Endometrial microvascular endothelial cells (primary cell): ENCODE measurements around the gene SLC41A1. TPM values are rescaled to one million over a fixed set of nuclear protein-coding genes. Genes with fewer than 3 reads are reported as not detected.

Experiments used
- in situ Hi-C: cut with HindIII; loops from 2 replicates; pipeline ENCODE4 v1.10.0; 2017; ENCODE audit warnings: low sequenced_read_pairs, low pct_unique_long_range_greater_than_20kb; ENCODE audit errors: inconsistent ontology term
- total RNA-seq: library from RNA; depleted of rRNA; stranded (reverse); fragments of >200 nt; gene quantifications from one replicate; pipeline ENCODE4 v1.2.3, GENCODE V29; 2015; ENCODE audit errors: inconsistent ontology term

The SLC41A1 gene
- total RNA-seq, 1 donor from 2014 or later = 17.1 TPM

DNA sequence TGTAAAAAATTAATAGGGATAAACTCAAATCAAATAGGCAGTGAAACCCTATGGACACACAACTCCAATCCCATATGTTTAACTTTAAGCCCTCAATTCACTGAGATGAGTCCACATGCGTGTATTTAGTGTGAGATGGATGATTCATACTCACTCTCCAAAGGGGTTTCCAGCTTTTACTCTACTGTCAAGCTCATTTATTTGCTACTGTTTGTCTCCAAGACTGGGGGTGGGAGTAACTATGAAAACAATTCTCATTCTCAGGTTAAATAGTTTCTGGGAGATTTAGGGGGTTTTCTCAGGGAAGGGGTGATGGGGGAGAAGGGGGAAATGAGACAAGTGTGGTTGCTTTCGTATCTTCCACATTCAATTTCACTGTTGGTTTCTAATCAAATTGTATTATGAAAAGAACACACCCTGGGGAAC lies 40.4 kb downstream of the SLC41A1 start:
- in situ Hi-C loops = no loop called here

DNA sequence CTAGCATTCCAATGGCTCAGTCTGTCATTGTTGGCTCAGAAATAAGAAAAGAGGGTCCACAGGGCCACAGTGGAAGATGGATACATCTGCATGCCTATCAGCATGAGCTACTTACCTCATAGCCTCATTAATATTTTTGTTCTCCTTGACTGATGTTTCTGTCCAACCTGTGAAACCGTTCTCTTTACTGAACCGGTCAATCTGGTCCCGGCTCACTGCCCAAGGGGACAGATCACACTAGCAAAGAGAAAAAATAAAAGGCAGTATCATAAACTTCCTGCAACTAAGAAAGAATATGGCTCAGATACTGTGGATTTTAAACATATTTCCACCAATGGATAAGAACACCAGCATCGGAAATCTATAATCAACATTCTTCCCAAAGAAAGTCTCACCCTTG lies 42.4 kb downstream of the SLC41A1 start:
- in situ Hi-C loops = no loop called here

DNA sequence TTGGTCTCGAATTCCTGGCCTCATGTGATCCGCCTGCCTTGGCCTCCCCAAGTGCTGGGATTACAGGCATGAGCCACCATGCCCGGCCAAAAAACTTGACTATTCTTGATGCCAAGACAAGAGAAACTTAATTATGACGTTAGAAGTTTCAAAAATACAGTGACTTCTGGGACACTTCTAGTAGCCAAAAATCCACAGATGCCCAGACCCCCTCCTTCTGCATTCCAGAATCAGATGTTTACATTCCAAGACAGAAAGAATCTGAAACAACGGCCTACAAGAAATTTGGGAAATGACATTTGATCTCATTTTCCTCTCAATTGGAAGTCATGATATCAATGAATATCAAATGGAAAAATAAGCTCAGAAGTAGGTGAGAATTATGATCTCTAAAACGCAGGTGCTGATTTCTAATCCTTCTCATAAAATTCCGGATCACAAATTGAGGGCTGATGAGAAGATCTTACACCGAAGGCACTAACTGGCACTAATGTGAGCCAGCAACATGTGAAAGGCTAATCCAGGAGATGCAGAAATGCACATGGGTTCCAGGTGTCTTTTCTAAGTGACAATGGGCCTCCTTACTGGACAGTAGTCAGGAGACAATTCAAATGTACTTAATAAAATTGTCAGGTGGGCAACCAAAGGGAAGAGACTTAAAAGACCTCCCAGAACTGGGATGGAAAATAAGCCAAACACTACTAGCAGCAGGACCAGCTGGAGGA lies 43.2 kb downstream of the SLC41A1 start:
- in situ Hi-C loops = no loop called here

DNA sequence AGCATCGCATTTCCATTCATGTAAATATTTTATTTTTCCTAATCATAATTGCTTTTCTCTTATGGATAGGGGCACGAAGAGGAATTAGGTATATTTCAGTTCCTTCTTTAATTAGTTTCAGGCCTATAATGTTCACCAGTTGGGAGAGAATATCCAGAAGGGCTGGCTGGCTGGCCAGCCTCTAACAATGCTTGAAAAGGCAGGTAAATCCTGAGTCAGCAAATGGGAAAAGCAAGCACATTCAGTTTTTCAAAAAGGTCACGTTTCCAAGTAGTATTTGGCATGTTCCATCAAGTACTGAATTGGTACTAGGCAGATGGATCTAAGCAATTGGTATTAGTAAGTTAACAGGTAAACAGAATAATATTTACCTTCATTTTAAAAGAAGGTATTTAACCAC lies 45.8 kb downstream of the SLC41A1 start:
- in situ Hi-C loops = no loop called here

DNA sequence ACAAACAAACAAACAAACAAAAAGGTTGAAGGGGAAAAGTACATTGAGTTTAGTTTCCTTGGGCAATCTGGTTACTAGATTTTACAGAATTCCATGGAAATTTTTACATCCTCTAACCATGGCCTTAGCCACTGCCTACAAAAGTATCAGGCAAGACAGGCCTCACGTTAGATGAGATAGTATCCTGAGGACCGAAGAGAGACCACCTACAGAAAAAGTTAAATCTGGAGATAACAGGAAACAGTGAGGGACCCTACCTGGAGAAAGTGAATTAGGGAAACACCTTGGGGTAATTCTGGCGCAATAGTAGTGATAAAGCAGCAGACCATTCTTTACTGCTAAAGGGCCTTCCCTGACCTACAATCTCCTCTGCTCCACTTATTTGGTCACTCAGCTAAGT lies 46.4 kb downstream of the SLC41A1 start:
- in situ Hi-C loops = no loop called here

DNA sequence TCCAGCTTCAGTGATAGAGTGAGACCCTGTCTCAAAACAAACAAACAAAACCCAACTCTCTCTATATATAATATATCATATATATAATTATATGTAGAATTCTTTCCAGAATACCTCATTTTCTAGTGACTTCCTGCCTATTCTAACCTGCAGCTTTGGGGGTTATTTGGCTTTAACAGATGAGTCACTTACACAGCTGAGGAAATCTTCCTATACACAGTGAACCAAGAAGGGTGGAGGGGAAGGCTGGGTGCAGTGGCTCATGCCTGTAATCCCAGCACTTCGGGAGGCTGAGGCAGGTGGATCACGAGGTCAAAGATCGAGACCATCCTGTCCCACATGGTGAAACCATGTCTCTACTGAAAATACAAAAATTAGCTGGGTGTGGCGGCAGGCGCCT lies 47.0 kb downstream of the SLC41A1 start:
- in situ Hi-C loops = no loop called here

DNA sequence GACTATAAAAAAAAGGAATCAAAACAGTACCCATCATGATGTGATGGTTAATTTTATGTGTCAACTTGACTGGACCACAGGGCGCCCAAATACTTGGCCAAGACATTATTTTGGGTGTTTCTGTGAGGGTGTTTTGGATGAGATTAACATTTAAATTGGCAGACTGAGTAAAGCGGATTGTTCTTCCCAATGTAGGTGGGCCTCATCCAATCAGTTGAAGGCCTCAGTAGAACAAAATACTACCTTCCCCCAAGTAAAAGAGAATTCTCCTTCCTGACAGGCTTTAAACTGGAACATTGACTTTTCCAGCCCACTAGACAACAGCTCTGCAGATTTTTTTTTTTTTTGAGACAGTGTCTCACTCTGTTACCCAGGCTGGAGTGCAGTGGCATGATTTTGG lies 48.4 kb downstream of the SLC41A1 start:
- in situ Hi-C loops = no loop called here

DNA sequence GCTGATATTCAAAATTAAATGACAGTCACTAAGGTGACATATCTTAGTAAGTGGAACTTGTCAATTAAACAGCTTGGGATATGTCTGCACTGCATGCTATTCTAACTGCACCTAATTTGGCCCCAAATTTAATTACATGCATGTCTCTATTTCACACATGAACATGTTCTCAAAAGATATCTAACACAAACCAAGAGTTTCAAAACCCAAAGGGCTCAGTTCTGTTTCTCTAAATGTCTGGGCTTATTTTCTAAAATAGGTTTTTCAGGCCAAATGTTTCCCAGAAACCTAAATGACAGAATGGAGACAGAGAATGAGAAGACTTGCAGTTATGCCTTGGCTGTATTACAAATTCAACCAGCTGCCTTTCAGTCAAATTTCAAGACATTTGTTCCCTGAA lies 49.0 kb downstream of the SLC41A1 start:
- in situ Hi-C loops = no loop called here

DNA sequence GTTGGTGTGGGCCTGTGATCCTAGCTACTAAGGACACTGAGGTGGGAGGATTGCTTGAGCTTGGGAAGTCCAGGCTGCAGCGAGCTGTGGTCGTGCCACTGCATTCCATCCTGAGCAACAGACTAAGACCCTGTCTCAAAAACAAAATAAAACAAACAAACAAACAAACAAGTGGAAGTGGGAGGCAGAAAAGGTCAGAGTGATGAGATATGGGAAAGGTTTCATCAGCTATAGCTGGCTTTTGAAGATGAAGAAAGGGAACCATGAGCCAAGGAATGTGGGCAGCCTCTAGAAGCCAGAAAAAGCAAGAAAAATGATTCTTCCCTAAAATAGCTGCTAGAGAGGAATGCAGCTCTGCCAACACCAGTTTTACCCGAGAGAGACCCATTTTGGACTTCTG lies 52.4 kb downstream of the SLC41A1 start:
- in situ Hi-C loops = no loop called here

DNA sequence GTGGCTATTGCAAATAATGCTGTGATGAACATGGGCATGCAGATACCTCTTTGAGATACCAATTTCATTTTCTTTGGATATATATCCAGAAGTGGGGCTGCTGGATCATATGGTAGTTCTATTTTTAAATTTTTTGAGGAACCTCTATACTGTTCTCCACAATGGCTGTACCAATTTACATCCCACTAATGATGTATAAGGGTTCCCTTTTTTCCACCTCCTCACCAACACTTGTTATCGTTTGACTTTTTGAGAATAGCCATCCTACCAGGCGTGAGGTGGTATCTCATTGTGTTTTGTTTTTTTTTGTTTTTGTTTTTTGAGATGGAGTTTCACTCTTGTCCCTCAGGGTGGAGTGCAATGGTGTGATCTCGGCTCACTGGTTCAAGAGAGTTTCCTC lies 56.4 kb downstream of the SLC41A1 start:
- in situ Hi-C loops = no loop called here

DNA sequence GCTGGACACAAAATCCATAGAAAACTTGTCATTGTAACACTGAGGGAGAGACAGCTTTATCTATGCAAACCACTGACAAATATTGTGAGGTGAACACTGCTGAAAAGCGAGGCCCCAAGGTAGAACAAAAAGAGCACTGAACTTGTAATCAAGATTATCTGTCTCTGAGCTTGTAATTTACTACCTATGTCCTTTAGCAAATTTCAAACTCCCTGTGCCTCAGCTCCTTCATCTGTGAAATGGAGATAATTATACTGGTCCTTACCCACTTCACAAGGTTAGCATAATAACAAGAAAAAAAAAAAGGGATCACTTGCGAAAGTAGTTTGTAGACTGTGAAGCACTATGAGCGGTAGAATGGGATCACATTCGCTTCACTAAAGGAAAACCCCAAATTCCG lies 58.1 kb downstream of the SLC41A1 start:
- in situ Hi-C loops = no loop called here

DNA sequence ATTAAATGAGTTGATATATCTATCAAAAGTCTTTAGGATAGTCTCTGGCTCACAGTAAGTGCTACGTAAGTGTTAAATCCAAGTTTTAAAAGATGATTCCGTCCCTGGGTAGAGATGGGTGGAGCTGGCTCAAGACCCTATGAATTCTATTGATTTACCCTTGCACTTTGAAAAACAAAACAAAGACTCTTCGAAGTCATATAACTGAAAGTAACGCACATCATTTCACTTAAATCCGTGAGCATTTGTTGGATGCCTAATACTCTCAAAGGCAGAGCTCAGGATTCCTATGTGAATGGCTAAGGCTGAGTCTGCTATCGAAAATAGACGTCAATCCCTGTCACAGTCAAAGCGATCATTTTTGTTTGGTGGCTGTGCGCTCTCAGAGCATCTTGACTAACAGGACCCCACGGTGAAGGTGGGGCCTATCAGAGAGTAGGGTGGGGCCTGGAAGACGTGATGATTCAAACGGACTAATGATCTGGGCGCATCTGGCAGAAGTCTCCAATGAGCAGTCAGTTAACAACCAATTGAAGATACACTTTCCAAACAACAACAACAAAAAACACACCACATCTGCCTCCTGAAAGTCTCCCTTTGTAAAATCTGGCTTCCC lies 61.9 kb downstream of the SLC41A1 start:
- in situ Hi-C loops = no loop called here

DNA sequence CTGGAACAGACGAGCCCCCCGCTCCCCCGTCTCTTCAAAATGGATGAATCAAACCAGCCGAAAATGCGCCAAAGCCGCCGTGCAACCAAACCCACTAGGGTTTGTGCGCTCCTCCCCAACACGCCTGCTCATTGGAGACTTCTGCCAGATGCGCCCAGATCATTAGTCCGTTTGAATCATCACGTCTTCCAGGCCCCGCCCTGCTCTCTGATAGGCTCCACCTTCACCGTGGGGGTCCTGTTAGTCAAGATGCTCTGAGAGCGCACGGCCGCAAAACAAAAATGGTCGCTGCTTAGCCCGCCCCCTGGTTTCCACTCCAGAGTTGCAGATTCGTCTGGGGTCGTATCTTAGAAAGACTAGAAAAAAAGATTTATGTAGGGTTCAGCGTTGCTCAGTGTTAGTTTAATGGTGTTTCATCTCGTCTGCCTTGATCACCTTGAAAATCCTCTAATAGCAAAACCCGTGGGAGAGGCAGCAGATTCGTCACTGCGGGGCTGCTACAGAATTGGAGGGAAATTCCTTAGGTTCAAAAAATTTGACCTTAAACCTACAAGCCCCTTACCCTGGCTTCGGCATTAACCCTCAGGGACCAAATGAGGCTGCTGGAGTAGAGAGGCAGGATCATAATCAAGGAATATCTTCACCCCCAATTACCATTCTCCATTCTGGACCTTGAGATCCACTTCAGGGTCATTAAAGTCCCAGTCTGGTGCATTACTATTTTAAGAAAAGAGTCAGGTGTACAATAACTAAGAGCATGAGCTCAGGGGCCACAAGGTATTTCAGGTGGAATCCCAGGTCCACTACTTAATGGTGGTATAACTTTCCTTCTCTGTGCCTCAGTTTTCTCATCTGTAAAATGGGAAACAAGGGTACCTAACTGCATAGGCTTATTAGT lies 62.6 kb downstream of the SLC41A1 start, which contains the start of gene NUCKS1:
NUCKS1 (minus strand) TSS at position 45 of the 898 bp plus-strand sequence. CDS start 209 bp downstream, outside the sequence.
- in situ Hi-C loops = no loop called here

DNA sequence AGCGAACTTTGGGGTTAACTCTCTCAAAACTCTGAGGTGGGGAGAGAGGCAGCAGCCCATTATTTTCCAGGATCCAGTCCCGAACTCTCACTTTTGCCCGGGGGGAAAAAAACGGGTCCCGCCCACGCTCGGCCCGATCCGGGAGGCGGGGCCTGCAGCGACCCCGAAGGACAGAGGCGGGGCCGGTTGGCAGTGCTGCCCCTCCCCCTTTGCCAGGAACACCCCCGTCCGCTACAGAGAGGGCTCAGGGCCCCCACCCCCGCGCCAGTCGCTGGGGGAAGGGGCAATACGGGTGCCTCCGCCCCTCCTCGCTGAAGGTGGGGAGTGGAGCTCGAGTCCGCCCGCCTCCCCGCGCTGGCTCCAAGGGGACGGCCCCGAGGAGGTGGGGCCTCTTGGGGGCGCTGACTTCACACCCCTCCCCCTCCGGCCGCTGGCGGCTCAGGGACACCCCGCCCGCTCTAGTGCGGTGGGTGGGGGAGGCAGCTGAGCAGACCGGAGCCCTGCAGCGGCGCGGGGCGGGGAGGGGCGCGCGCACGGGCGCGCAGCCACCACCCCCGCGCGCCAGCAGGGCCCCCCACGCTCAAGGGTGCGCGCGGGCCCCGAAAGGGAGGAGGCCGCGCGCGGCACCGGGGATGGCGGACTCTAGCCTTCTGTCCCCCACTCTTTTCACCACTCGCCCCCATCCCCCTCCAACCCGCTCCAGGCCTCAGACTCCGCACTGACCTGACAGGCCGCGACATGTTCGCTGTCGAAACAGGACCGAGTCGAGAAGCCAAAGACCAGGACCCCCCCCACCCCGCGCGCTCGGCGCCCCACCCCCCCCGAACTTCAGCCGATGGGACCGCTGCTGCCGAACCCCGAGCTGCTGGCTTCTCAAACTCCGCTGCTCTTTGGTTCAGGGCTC lies 63.5 kb downstream of the SLC41A1 start:
- in situ Hi-C loops = no loop called here

DNA sequence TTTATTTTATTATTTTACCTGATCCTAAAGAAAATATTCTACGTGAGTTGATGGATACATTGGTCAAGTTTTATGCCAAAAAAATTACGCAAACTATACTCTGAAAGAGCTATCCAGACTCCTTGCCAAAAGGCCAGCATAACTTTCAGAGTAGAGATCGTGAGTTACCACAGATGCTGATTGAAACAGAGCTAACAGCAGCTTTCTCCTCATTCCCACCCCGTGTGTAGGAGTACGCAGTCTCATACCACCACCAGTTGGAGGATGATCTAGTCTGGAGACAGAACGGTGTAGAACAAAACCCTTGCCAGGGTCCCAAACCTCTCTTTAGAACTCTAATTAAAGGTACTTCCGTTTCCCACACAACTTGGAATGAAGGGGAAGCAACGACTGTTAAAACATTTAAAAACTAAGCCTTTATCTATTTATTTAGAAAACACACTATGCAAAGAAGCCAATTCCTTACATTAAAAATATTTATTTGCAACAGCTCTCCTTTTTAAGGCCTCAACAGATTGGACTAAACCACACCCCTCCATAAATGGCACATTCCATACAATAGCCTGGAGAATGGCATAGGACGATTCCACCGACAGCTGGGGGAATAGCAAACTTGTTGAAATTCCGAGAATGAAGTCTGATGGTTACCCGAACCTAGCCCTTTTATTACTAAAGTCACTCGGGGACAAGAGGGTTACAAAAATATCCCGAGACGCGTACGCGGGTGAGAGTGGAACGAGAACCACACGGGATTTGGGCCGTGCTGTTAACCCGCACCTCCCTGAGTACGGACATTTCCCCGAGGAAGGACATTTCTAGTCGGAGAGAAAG lies 64.4 kb downstream of the SLC41A1 start:
- in situ Hi-C loops = no loop called here

DNA sequence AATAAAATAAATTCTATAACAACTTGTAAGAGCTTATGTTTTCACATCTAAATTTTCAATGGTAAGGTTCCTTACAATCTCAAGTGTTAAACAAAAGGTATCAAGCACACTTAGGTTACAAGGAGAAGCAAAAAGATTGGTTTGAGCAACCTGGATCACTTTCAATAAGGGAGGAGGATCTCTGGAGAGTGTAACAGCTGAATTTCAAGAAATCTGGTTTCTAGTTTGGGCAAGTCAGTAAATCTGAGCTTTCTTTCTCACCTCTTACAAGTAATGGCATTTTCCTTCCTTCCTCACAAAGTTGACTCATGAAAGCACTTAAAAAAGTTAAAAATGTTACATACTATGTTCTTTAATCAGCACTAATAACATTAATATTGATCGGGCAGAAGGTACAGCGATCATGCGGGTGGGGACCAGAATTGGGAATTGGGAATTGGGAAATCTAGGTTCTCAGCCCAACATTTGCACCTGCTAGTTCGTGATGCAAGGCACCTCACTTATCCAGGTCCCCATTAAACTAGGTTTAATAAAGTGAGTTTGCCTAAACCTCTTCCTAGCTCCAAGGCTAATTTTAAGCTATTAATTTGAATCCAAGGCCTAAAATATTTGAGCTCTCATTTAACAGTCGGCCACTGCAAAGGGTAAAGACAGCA lies 66.1 kb downstream of the SLC41A1 start:
- in situ Hi-C loops = no loop called here

DNA sequence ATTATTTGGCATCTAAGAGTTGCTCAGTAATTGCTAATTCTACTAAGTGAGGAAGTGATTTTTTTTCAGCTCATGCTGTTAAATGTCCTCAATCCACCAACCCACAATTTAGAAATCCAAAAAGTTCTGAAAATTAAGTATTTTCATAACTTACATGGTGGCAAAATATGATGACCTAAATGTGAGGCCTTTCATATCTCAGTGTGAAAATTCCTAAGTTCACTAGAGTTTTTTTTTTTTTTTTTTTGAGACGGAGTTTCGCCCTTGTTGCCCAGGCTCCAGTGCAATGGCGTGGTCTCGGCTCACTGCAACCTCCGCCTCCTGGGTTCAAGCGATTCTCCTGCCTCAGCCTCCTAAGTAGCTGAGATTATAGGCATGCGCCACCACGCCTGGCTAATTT lies 68.6 kb downstream of the SLC41A1 start:
- in situ Hi-C loops = no loop called here
